OCI-LY1 (cell line): ENCODE measurements around the gene AMHR2.

ENCODE experiments used
- H2AFZ ChIP-seq: fragments of 200-600 bp; sonication (generic), shearing (Covaris generic); 2 replicates; pipeline ENCODE4 v1.6.0; 2014; ENCODE audit warnings: antibody characterized with exemption, mild to moderate bottlenecking, low read length
- H3F3A ChIP-seq: fragments of 200-600 bp; sonication (generic), shearing (Covaris generic); 2 replicates; pipeline ENCODE4 v1.6.0; 2014; ENCODE audit warnings: mild to moderate bottlenecking, antibody characterized with exemption, low read length, moderate library complexity; ENCODE audit not compliant: insufficient read depth
- H3K27ac ChIP-seq: fragments of 200-600 bp; sonication (generic); 2 replicates; pipeline ENCODE4 v1.5.1; 2014; ENCODE audit warnings: low read length, mixed run types, mild to moderate bottlenecking, low read depth; ENCODE audit not compliant: poor library complexity, severe bottlenecking
- H3K27me3 ChIP-seq: fragments of 200-600 bp; sonication (generic); 2 replicates; pipeline ENCODE4 v1.6.0; 2014; ENCODE audit warnings: antibody characterized with exemption, mild to moderate bottlenecking, low read length, moderate library complexity; ENCODE audit not compliant: insufficient read depth
- H3K36me3 ChIP-seq: fragments of 200-600 bp; sonication (generic); 2 replicates; pipeline ENCODE4 v1.6.1; 2014; ENCODE audit warnings: mild to moderate bottlenecking, antibody characterized with exemption, low read length, moderate library complexity, mixed read lengths; ENCODE audit not compliant: insufficient read depth
- H3K4me1 ChIP-seq: fragments of 200-600 bp; sonication (generic); 2 replicates; pipeline ENCODE4 v1.5.1; 2014; ENCODE audit warnings: mild to moderate bottlenecking, low read length, moderate library complexity; ENCODE audit not compliant: insufficient read depth, severe bottlenecking
- H3K4me2 ChIP-seq: fragments of 200-600 bp; sonication (generic), shearing (Covaris generic); 2 replicates; pipeline ENCODE4 v1.6.1; 2014; ENCODE audit warnings: low read length
- H3K4me3 ChIP-seq: fragments of 200-600 bp; sonication (generic); 2 replicates; pipeline ENCODE4 v1.5.1; 2014; ENCODE audit warnings: low read length, low read depth, mild to moderate bottlenecking, mixed read lengths; ENCODE audit not compliant: poor library complexity, severe bottlenecking
- H3K79me2 ChIP-seq: fragments of 200-600 bp; shearing (Covaris generic); 2 replicates; pipeline ENCODE4 v1.6.1; 2016; ENCODE audit warnings: mixed run types, low read length, mixed read lengths; ENCODE audit not compliant: insufficient read depth
- H3K9ac ChIP-seq: fragments of 200-600 bp; sonication (generic), shearing (Covaris generic); 2 replicates; pipeline ENCODE4 v1.6.1; 2014; ENCODE audit warnings: mild to moderate bottlenecking, low read length, mixed read lengths
- H3K9me2 ChIP-seq: fragments of 200-600 bp; sonication (generic), shearing (Covaris generic); 2 replicates; pipeline ENCODE4 v1.6.1; 2014; ENCODE audit warnings: low read depth, mild to moderate bottlenecking, low read length, mixed read lengths
- H3K9me3 ChIP-seq: fragments of 200-600 bp; shearing (Covaris generic); 2 replicates; pipeline ENCODE4 v1.6.1; 2014; ENCODE audit warnings: low read length, mixed read lengths
- H4K20me1 ChIP-seq: fragments of 200-600 bp; sonication (generic), shearing (Covaris generic); 2 replicates; pipeline ENCODE4 v1.6.0; 2016; ENCODE audit warnings: mild to moderate bottlenecking, low read length; ENCODE audit not compliant: insufficient read depth
- CTCF ChIP-seq: fragments of 200-600 bp; sonication (generic), shearing (Covaris generic); IDR thresholded peaks from 2 replicates; pipeline ENCODE4 v1.5.1; 2017; ENCODE audit warnings: mild to moderate bottlenecking, antibody characterized with exemption, low read length, moderate library complexity, mixed read lengths
- EZH2 ChIP-seq: fragments of 200-600 bp; sonication (generic), shearing (Covaris generic); IDR thresholded peaks from 2 replicates; pipeline ENCODE4 v1.8.0; 2017; ENCODE audit warnings: borderline replicate concordance, mixed run types, mild to moderate bottlenecking, antibody characterized with exemption, low read length, moderate library complexity, mixed read lengths

The AMHR2 gene

GRCh38 chr12:53388932-53389331 lies 34.7 kb upstream of the AMHR2 start:
- Histone ChIP-seq H3K4me3 (no peak overlapping the region), H3K4me2 (peak overlapping the region; percentile 22; the same call in 1 of the 2 replicates), H3F3A (no peaks in the 10 kb centered on the region), H3K9me2 (no peaks in the 10 kb centered on the region), H3K4me1 (peaks cover 59% of the 10 kb centered on the region), H3K36me3 (peaks cover 28% of the 10 kb centered on the region), H3K27ac (no peak overlapping the region), H4K20me1 (no peaks in the 10 kb centered on the region), H3K79me2 (peaks cover 66% of the 10 kb centered on the region), H2AFZ (no peak overlapping the region), H3K27me3 (no peaks in the 10 kb centered on the region), H3K9ac (no peak overlapping the region), H3K9me3 (no peaks in the 10 kb centered on the region)
- TF ChIP-seq EZH2, result no peak
- no peak for TF ChIP-seq CTCF

GRCh38 chr12:53389702-53390101 lies 34.0 kb upstream of the AMHR2 start:
- Histone ChIP-seq H3K9ac (no peak overlapping the region), H3F3A (no peaks in the 10 kb centered on the region), H3K79me2 (peaks cover 62% of the 10 kb centered on the region), H2AFZ (no peak overlapping the region), H3K36me3 (peaks cover 22% of the 10 kb centered on the region), H3K4me3 (no peak overlapping the region), H4K20me1 (no peaks in the 10 kb centered on the region), H3K27me3 (no peaks in the 10 kb centered on the region), H3K9me3 (no peaks in the 10 kb centered on the region), H3K4me2 (peak overlapping the region; percentile 27), H3K4me1 (peaks cover 54% of the 10 kb centered on the region), H3K9me2 (no peaks in the 10 kb centered on the region), H3K27ac (no peak overlapping the region)
- TF ChIP-seq CTCF (no peak), EZH2 (no peak)

- Histone ChIP-seq H3K4me2 (no peak overlapping the region), H3K9me2 (no peaks in the 10 kb centered on the region), H3K9ac (no peak overlapping the region), H3K27me3 (no peaks in the 10 kb centered on the region), H3K27ac (no peak overlapping the region), H3F3A (no peaks in the 10 kb centered on the region), H4K20me1 (no peaks in the 10 kb centered on the region), H3K79me2 (peaks cover 56% of the 10 kb centered on the region), H3K36me3 (peaks cover 15% of the 10 kb centered on the region; the same call in 1 of the 2 replicates), H3K4me3 (no peak overlapping the region), H2AFZ (no peak overlapping the region), H3K9me3 (no peaks in the 10 kb centered on the region), H3K4me1 (peaks cover 44% of the 10 kb centered on the region)
- no peak for TF ChIP-seq EZH2
- TF ChIP-seq CTCF, result no peak
These were observed 31.9 kb upstream of the AMHR2 start for GRCh38 chr12:53391724-53392123.
